ENCODE data around the gene PCDHB6. TPM values are rescaled to one million over a fixed set of nuclear protein-coding genes. Genes with fewer than 3 reads are reported as not detected.
"Not testable (repeated sequence)": the region's sequence is repeated elsewhere in the genome, so short reads cannot be mapped to it uniquely, and the experiment has no call there.

The PCDHB6 gene
- total RNA-seq, 2 donors from 2014 or later, result 3.2 to 3.8 TPM

DNA sequence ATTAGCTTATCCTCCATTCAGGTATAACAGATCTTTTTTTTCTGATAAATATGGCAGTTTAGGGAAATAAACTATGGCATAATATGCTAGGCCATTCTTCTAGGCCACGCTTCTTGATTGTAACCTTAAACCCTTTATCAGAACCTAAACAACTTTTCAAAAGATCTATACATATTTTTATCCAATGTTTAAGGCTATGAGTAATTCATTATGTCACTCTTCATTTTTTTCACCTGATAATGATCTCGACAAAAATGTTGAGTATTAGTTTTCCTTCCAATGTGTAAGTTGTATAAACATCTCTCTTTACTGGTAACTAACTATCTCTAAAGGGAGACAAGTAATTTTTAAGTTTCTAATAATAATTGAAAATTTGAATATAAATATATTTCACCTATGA lies 30.6 kb upstream of the PCDHB6 start:
- TF ChIP-seq, protein P1, sequence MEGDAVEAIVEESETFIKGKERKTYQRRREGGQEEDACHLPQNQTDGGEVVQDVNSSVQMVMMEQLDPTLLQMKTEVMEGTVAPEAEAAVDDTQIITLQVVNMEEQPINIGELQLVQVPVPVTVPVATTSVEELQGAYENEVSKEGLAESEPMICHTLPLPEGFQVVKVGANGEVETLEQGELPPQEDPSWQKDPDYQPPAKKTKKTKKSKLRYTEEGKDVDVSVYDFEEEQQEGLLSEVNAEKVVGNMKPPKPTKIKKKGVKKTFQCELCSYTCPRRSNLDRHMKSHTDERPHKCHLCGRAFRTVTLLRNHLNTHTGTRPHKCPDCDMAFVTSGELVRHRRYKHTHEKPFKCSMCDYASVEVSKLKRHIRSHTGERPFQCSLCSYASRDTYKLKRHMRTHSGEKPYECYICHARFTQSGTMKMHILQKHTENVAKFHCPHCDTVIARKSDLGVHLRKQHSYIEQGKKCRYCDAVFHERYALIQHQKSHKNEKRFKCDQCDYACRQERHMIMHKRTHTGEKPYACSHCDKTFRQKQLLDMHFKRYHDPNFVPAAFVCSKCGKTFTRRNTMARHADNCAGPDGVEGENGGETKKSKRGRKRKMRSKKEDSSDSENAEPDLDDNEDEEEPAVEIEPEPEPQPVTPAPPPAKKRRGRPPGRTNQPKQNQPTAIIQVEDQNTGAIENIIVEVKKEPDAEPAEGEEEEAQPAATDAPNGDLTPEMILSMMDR (IDR thresholded peaks at IDR 0.05), result no peak
- H3K9me3 ChIP-seq, result peaks cover 9% of the 10 kb centered on the region
- H3K27ac ChIP-seq, result no peak overlapping the region
- H3K36me3 ChIP-seq, result no peaks in the 10 kb centered on the region
- no peak overlapping the region for H3K4me3 ChIP-seq
- no peaks in the 10 kb centered on the region for H3K27me3 ChIP-seq (replicated peaks; ENCODE audit: insufficient read depth)
- DNase-seq (ENCODE audit: low spot score) (no peak), ATAC-seq (ENCODE audit: insufficient number of reproducible peaks, low FRiP score, low read depth) (no peak)
- no peaks in the 10 kb centered on the region for H3K4me1 ChIP-seq (ENCODE audit: control insufficient read depth in 1 of 2, low read depth in 2 of 2)

DNA sequence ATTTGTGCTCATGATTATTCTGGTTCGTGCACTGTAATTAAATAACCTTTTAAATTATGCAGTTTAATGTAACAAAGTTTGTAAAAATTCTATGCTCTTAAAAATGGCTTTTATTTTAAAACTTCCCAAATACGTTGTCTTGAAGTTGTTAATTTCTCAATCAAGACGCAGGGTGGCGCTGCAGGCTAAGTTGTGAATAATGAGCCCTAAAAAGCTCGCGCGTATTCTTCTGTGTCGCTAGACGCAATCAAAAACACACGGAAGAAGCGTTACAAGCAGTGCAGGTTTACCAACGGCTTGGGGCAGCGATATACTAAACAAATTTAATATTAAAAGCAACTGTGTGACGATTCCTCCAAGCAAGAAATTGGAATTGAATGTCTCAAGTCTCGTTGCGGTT lies 28.3 kb upstream of the PCDHB6 start, which contains the start of gene PCDHB4:
PCDHB4 (plus strand) TSS at position 256 of the 400 bp plus-strand sequence. CDS start 181 bp downstream, outside the sequence.
- H3K27me3 ChIP-seq (replicated peaks; ENCODE audit: insufficient read depth), result no peaks in the 10 kb centered on the region
- no peak for ATAC-seq (ENCODE audit: insufficient number of reproducible peaks, low FRiP score, low read depth)
- no peaks in the 10 kb centered on the region for H3K4me1 ChIP-seq (ENCODE audit: control insufficient read depth in 1 of 2, low read depth in 2 of 2)
- H3K27ac ChIP-seq, result no peak within 1 kb of the TSS
- DNase-seq (ENCODE audit: low spot score), result no peak
- H3K4me3 ChIP-seq, result peak within 1 kb of the TSS; percentile 51
- TF ChIP-seq, protein P1 (IDR thresholded peaks at IDR 0.05), result peak; percentile 18
- peaks cover 12% of the 10 kb centered on the region for H3K9me3 ChIP-seq
- H3K36me3 ChIP-seq, result no peaks in the 10 kb centered on the region

DNA sequence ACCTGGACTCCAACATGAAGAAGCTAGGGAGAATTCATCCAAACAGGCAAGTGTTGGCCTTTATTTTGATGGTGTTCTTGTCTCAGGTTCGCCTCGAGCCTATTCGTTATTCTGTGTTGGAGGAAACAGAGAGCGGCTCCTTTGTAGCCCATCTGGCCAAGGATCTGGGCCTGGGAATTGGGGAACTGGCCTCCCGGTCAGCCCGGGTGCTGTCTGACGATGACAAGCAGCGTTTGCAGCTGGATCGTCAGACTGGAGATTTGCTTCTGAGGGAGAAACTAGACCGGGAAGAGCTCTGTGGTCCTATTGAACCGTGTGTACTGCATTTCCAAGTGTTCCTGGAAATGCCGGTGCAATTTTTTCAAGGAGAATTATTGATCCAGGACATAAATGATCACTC lies 27.9 kb upstream of the PCDHB6 start:
- TF ChIP-seq, protein P1 (IDR thresholded peaks at IDR 0.05), result no peak
- Histone ChIP-seq H3K4me3 (peak overlapping the region; percentile 51), H3K36me3 (no peaks in the 10 kb centered on the region), H3K9me3 (peaks cover 12% of the 10 kb centered on the region), H3K27me3 (replicated peaks; ENCODE audit: insufficient read depth) (no peaks in the 10 kb centered on the region), H3K4me1 (ENCODE audit: control insufficient read depth in 1 of 2, low read depth in 2 of 2) (no peaks in the 10 kb centered on the region), H3K27ac (no peak overlapping the region)
- no peak for ATAC-seq (ENCODE audit: insufficient number of reproducible peaks, low FRiP score, low read depth)
- DNase-seq (ENCODE audit: low spot score), result no peak

DNA sequence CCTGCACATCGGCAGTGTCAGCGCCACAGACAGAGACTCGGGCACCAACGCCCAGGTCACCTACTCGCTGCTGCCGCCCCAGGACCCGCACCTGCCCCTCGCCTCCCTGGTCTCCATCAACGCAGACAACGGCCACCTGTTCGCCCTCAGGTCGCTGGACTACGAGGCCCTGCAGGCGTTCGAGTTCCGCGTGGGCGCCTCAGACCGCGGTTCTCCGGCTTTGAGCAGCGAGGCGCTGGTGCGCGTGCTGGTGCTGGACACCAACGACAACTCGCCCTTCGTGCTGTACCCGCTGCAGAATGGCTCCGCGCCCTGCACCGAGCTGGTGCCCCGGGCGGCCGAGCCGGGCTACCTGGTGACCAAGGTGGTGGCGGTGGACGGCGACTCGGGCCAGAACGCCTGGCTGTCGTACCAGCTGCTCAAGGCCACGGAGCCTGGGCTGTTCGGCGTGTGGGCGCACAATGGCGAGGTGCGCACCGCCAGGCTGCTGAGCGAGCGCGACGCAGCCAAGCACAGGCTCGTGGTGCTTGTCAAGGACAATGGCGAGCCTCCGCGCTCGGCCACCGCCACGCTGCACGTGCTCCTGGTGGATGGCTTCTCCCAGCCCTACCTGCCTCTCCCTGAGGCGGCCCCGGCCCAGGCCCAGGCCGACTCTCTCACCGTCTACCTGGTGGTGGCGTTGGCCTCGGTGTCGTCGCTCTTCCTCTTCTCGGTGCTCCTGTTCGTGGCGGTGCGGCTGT lies 26.3 kb upstream of the PCDHB6 start:
- not testable (repeated sequence) for ATAC-seq (ENCODE audit: insufficient number of reproducible peaks, low FRiP score, low read depth); H3K4me3 ChIP-seq

DNA sequence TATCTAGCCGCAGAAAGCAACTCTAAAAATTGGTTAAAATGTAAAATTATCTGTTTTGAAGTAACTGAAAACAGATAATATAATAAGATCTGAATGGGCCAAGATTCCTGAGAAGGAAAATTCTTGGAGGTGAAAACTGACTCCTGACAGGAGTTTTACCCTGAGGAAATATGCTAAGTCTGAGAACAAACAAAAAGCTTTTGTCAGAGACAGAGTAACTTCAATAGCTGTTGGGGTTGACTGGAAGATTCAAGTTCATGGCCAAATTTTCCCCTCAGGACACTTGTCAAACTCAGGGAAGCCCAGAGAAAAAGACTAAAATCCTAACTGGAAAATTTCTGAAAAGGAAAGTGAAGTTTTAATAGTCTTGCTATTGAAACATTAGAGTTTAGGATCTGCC lies 22.6 kb upstream of the PCDHB6 start:
- Histone ChIP-seq H3K9me3 (peaks cover 25% of the 10 kb centered on the region), H3K27ac (no peak overlapping the region), H3K4me3 (no peak overlapping the region), H3K36me3 (no peaks in the 10 kb centered on the region), H3K4me1 (ENCODE audit: control insufficient read depth in 1 of 2, low read depth in 2 of 2) (no peaks in the 10 kb centered on the region), H3K27me3 (replicated peaks; ENCODE audit: insufficient read depth) (no peaks in the 10 kb centered on the region)
- TF ChIP-seq, protein P1 (IDR thresholded peaks at IDR 0.05), result no peak
- ATAC-seq (ENCODE audit: insufficient number of reproducible peaks, low FRiP score, low read depth) (no peak), DNase-seq (ENCODE audit: low spot score) (no peak)

More for the DNA sequence above, 26.3 kb upstream of the PCDHB6 start:
- DNase-seq (ENCODE audit: low spot score); H3K27ac ChIP-seq; H3K4me1 ChIP-seq (ENCODE audit: control insufficient read depth in 1 of 2, low read depth in 2 of 2); H3K27me3 ChIP-seq (replicated peaks; ENCODE audit: insufficient read depth); H3K36me3 ChIP-seq: not testable (repeated sequence)
- peaks cover 14% of the 10 kb centered on the region for H3K9me3 ChIP-seq

Measured in thoracic aorta (tissue), 2 donors.